Panc1 (cell line): ENCODE data around the gene COPS4.

Experiments used
- SIN3A ChIP-seq: IDR thresholded peaks from 2 replicates; pipeline ENCODE4 v1.6.1; 2012; ENCODE audit warnings: low read depth, mild to moderate bottlenecking, low read length, moderate library complexity, borderline replicate concordance; ENCODE audit not compliant: insufficient read depth
- TCF7L2 ChIP-seq: IDR thresholded peaks from 2 replicates; pipeline ENCODE4 v1.6.1; 2011; ENCODE audit warnings: mild to moderate bottlenecking, low read depth, low read length, inconsistent platforms
- TF ChIP-seq, protein P1 (sequence below): fragments of 450-650 bp; IDR thresholded peaks from 2 replicates; pipeline ENCODE4 v1.5.1; 2017; ENCODE audit warnings: mild to moderate bottlenecking
- TF ChIP-seq, protein P2 (sequence below), 2 experiments: IDR thresholded peaks; 2 replicates each; pipeline ENCODE4 v1.6.1; 2011 to 2012; ENCODE audit warnings: low read depth in 2 of 2, control low read depth in 1 of 2, low read length in 1 of 2, mild to moderate bottlenecking in 1 of 2, moderate library complexity in 1 of 2; ENCODE audit not compliant: insufficient read depth in 1 of 2

DNA sequence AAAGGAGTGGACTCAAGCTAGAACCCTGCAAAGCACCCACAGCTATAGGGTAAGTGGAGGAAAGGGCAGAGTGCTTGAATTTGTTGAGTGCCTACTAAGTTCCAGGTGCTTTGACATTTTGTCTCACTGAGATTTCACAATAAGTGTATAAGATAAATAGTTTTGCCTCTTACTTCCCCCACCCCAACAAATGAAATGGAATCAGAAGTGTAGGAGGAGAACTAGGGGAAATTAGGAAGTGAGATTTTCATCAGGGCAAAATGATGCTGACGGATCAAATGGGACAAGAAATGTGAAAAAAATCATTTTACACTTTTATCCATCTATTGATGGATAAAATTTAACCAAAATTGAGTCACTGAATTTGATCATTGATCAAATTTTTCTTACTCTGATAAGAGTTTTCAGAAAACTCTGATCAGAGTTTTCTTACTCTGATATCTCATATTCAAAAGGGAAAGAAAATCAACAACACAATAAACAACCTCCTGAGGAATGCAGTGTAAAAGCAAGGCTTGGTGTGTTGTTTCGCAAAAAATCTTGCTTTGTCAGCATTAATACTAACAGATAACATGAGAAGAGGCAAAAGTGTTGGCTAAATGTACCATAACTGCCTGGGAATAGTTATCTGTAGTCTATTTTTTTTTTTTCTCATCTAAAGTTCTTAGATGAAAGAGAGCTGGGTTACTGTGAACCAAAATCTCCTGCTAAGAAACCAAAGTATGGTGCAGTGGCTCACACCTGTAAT lies 54.6 kb downstream of the COPS4 start:
- TF ChIP-seq, protein P1, sequence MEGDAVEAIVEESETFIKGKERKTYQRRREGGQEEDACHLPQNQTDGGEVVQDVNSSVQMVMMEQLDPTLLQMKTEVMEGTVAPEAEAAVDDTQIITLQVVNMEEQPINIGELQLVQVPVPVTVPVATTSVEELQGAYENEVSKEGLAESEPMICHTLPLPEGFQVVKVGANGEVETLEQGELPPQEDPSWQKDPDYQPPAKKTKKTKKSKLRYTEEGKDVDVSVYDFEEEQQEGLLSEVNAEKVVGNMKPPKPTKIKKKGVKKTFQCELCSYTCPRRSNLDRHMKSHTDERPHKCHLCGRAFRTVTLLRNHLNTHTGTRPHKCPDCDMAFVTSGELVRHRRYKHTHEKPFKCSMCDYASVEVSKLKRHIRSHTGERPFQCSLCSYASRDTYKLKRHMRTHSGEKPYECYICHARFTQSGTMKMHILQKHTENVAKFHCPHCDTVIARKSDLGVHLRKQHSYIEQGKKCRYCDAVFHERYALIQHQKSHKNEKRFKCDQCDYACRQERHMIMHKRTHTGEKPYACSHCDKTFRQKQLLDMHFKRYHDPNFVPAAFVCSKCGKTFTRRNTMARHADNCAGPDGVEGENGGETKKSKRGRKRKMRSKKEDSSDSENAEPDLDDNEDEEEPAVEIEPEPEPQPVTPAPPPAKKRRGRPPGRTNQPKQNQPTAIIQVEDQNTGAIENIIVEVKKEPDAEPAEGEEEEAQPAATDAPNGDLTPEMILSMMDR, result no peak
- TF ChIP-seq, protein P2, sequence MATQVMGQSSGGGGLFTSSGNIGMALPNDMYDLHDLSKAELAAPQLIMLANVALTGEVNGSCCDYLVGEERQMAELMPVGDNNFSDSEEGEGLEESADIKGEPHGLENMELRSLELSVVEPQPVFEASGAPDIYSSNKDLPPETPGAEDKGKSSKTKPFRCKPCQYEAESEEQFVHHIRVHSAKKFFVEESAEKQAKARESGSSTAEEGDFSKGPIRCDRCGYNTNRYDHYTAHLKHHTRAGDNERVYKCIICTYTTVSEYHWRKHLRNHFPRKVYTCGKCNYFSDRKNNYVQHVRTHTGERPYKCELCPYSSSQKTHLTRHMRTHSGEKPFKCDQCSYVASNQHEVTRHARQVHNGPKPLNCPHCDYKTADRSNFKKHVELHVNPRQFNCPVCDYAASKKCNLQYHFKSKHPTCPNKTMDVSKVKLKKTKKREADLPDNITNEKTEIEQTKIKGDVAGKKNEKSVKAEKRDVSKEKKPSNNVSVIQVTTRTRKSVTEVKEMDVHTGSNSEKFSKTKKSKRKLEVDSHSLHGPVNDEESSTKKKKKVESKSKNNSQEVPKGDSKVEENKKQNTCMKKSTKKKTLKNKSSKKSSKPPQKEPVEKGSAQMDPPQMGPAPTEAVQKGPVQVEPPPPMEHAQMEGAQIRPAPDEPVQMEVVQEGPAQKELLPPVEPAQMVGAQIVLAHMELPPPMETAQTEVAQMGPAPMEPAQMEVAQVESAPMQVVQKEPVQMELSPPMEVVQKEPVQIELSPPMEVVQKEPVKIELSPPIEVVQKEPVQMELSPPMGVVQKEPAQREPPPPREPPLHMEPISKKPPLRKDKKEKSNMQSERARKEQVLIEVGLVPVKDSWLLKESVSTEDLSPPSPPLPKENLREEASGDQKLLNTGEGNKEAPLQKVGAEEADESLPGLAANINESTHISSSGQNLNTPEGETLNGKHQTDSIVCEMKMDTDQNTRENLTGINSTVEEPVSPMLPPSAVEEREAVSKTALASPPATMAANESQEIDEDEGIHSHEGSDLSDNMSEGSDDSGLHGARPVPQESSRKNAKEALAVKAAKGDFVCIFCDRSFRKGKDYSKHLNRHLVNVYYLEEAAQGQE (IDR thresholded peaks at IDR 0.05; ENCODE audit: insufficient read depth in 1 of 2, low read depth in 2 of 2, low read length in 1 of 2), result no peak
- no peak for TF ChIP-seq SIN3A
- no peak for TF ChIP-seq TCF7L2
